GM12878 (cell line): ENCODE results near the gene KHK. TPM values are rescaled to one million over a fixed set of nuclear protein-coding genes. Genes with fewer than 3 reads are reported as not detected.

ENCODE experiments used
- ATF7 ChIP-seq: fragments of 450-650 bp; IDR thresholded peaks from 2 replicates; pipeline ENCODE4 v1.6.1; 2016; ENCODE audit warnings: low read depth, mild to moderate bottlenecking
- CREM ChIP-seq: IDR thresholded peaks from 2 replicates; pipeline ENCODE4 v1.6.1; 2014; ENCODE audit warnings: antibody characterized with exemption, low read depth
- IKZF1 ChIP-seq: fragments of 450-650 bp; conservative IDR thresholded peaks from 2 replicates; pipeline ENCODE4 v1.6.1; 2017; ENCODE audit warnings: antibody characterized with exemption, mild to moderate bottlenecking
- KLF5 ChIP-seq: fragments of 450-650 bp; IDR thresholded peaks from 2 replicates; pipeline ENCODE4 v1.6.1; 2014; ENCODE audit warnings: mild to moderate bottlenecking; ENCODE audit not compliant: partially characterized antibody
- LARP7 ChIP-seq: fragments of 450-650 bp; IDR thresholded peaks from 2 replicates; pipeline ENCODE4 v1.6.1; 2017; ENCODE audit warnings: mild to moderate bottlenecking
- MXI1 ChIP-seq: fragments of 150-350 bp; IDR thresholded peaks from 2 replicates; pipeline ENCODE4 v1.6.1; 2011; ENCODE audit warnings: low read depth, mild to moderate bottlenecking, inconsistent platforms, low read length, improper control_type of control experiment
- MYB ChIP-seq: fragments of 150-350 bp; IDR thresholded peaks from 2 replicates; pipeline ENCODE4 v1.6.1; 2014; ENCODE audit warnings: mild to moderate bottlenecking, low read depth, low read length, borderline replicate concordance
- NR2C1 ChIP-seq: fragments of 450-650 bp; IDR thresholded peaks from 2 replicates; pipeline ENCODE4 v1.6.1; 2017; ENCODE audit warnings: antibody characterized with exemption, mild to moderate bottlenecking, moderate library complexity
- PAX8 ChIP-seq: fragments of 450-650 bp; IDR thresholded peaks from 2 replicates; pipeline ENCODE4 v1.6.1; 2017; ENCODE audit warnings: mild to moderate bottlenecking, moderate library complexity
- POLR2AphosphoS5 ChIP-seq: IDR thresholded peaks from 2 replicates; pipeline ENCODE4 v1.6.1; 2011; ENCODE audit warnings: mild to moderate bottlenecking, low read length, inconsistent platforms
- PRDM15 ChIP-seq: fragments of 450-650 bp; formaldehyde crosslinking; IDR thresholded peaks from 2 replicates; pipeline ENCODE4 v1.4.0; 2020; ENCODE audit warnings: mild to moderate bottlenecking, moderate library complexity
- SMC3 ChIP-seq: IDR thresholded peaks from 2 replicates; pipeline ENCODE4 v1.6.1; 2011; ENCODE audit warnings: low read length, improper control_type of control experiment, borderline replicate concordance
- SP1 ChIP-seq: IDR thresholded peaks from one replicate; pipeline ENCODE4 v1.6.1; 2011; ENCODE audit warnings: low read depth, low read length
- STAT3 ChIP-seq: IDR thresholded peaks from 2 replicates; pipeline ENCODE4 v1.6.1; 2011; ENCODE audit warnings: low read depth, low read length, improper control_type of control experiment
- ZNF592 ChIP-seq: fragments of 450-650 bp; IDR thresholded peaks from 2 replicates; pipeline ENCODE4 v1.6.1; 2017; ENCODE audit warnings: mild to moderate bottlenecking, moderate library complexity
- ZNF687 ChIP-seq: fragments of 450-650 bp; IDR thresholded peaks from 2 replicates; pipeline ENCODE4 v1.6.1; 2017; ENCODE audit warnings: mild to moderate bottlenecking, moderate library complexity
- polyA plus RNA-seq, 11 experiments: library from polyadenylated mRNA; depleted of rRNA in 4 of 11; unstranded in 6 of 11; stranded (reverse) in 5 of 11; fragments of >200 nt; fragmentation: Nextera tagmentation in 4 of 11; fragmentation: Illumina TruSeq in 1 of 11; extraction: Ambion mirVana in 4 of 11; extraction: Trizol in 1 of 11; gene quantifications; 1 replicate in 1 of 11; 2 replicates in 10 of 11; pipeline versions ENCODE4 v1.2.1 to v1.2.3, GENCODE V29; 2011 to 2016; ENCODE audit warnings: inconsistent platforms in 2 of 11, missing spikeins in 2 of 11, low read depth in 1 of 11
- total RNA-seq, 4 experiments: library from RNA; depleted of rRNA in 3 of 4; stranded (reverse); fragments of >200 nt in 3 of 4; fragmentation: Illumina TruSeq in 1 of 4; extraction: Trizol in 1 of 4; gene quantifications; 2 replicates each; pipeline versions ENCODE4 v1.2.1 to v1.2.3, GENCODE V29; 2013 to 2021

Gene KHK
- total and polyA plus RNA-seq, 10 of the 15 experiments (the other 5 are each of a cell fraction or from before 2014, with no cell fraction given), result 0.31 to 11.8 (median 3.9) TPM

- TF ChIP-seq POLR2AphosphoS5 (no peak), LARP7 (peak; percentile 40), ATF7 (no peak), NR2C1 (peak; percentile 24; the same call in 1 of the 2 replicates), ZNF687 (peak; percentile 24; the same call in 1 of the 2 replicates), SP1 (no peak), PRDM15 (CRISPR knock-in tag) (no peak), KLF5 (no peak), MXI1 (no peak; the same call in 1 of the 2 replicates), SMC3 (0 out of 2 replicates have a peak, but pooled peaks have one; percentile 13), STAT3 (no peak), CREM (no peak), ZNF592 (no peak), IKZF1 (peak; percentile 76), MYB (no peak), PAX8 (no peak)
Observed at GRCh38 chr2:27049422-27050280, 36.9 kb upstream of the KHK start (continued).
